Activated effector memory CD4-positive, alpha-beta T cell treated with Interleukin-2 at 50 U/mL for 16 hours (primary cell): ENCODE results near the gene SFXN5.

Source experiments
- DNase-seq: peaks from one replicate; pipeline ENCODE4 v3.0.0-alpha.2; 2020

The SFXN5 gene

GRCh38 chr2:73018188-73018825, 53.2 kb downstream of the SFXN5 start:
- DNase-seq, result no peak

GRCh38 chr2:73013936-73014335, 57.6 kb downstream of the SFXN5 start:
- DNase-seq, result no peak

- no peak for DNase-seq
Measured at GRCh38 chr2:73009177-73009839, 62.2 kb downstream of the SFXN5 start.

- no peak for DNase-seq
Measured at GRCh38 chr2:73008766-73009135, 62.8 kb downstream of the SFXN5 start.

- DNase-seq, result no peak
Measured at GRCh38 chr2:73007991-73008765, 63.3 kb downstream of the SFXN5 start.

GRCh38 chr2:73006969-73007710, 64.4 kb downstream of the SFXN5 start:
- DNase-seq, result no peak

GRCh38 chr2:73004889-73005596, 66.5 kb downstream of the SFXN5 start:
- DNase-seq, result no peak

- DNase-seq, result no peak
Measured at GRCh38 chr2:73004466-73004865, 67.0 kb downstream of the SFXN5 start.

- no peak for DNase-seq
Measured at GRCh38 chr2:73003027-73003426, 68.5 kb downstream of the SFXN5 start.

GRCh38 chr2:73000808-73001570, 70.5 kb downstream of the SFXN5 start:
- DNase-seq, result no peak

- no peak for DNase-seq
Measured at GRCh38 chr2:72999729-73000725, 71.5 kb downstream of the SFXN5 start.

GRCh38 chr2:72998724-72999123, 72.8 kb downstream of the SFXN5 start:
- no peak for DNase-seq

- no peak for DNase-seq
Measured at GRCh38 chr2:72998234-72998651, 73.3 kb downstream of the SFXN5 start.

GRCh38 chr2:72996117-72996502, 75.4 kb downstream of the SFXN5 start:
- no peak for DNase-seq

GRCh38 chr2:72995430-72996116, 75.9 kb downstream of the SFXN5 start:
- DNase-seq, result no peak

- no peak for DNase-seq
Measured at GRCh38 chr2:72994991-72995380, 76.5 kb downstream of the SFXN5 start.

- DNase-seq, result no peak
Measured at GRCh38 chr2:72994282-72994990, 77.1 kb downstream of the SFXN5 start.

- no peak for DNase-seq
Measured at GRCh38 chr2:72993933-72994280, 77.6 kb downstream of the SFXN5 start.

GRCh38 chr2:72993147-72993932, 78.2 kb downstream of the SFXN5 start:
- DNase-seq, result peak; percentile 16
